ENCODE measurements around the gene DACH2.

DACH2 gene

DNA sequence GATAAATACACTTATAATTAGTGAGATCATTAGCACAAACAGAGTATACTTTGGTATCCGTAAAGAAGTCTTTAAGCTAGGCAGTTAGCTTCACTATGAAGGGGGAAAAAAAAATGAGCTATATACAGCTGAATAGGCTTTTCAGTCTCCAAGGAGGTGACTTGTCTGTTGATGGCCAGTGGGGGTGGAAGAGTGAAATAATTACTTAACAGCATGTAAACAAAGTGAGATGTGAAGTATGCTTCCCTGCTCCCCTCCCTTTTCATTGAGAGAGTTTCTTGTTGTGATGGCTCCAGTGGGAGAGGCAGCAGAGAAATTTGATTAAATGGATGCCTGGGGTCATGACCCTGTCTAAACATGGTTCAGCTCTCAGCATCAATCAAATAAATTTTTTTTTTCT, 180.9 kb downstream of the DACH2 start:
- no peak for DNase-seq

DNA sequence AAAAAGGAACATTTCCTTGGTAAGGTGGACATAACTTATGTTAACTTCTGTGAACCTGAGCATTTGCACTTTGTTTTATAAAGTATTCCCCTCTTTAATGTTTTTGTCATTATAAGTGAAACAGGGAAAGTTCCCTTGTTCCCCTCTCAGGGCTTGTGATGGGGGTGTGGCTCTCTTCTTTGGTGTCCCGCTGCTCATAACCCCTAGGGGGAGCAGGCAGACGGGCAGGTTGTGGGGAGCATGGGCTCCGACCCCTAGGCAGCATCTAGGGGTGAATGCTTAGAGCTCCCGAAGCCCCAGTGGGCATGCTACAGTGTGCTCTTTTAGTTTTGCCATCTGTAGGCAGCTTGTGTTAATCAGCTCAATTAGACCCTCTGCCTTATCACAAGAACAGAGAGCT, 200.4 kb downstream of the DACH2 start:
- DNase-seq, result no peak

DNA sequence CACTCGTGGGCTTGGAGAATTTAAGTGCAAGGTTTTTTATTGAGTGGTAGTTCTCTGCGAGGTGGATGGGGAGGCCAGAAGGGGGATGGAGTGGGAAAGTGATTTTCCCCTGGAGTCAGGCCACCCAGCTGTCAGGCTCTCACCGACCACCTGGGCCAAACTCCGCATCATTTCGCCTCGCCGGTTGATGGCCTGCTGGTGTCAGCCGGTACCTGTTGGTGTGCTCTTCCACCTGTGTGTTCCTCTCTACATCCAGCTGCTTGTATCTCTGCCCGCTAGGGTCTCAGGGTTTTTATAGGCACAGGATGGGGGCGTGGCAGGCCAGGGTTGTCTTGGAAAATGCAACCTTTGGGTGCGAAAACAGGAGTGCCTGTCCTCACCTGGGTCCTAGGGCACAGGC, 200.9 kb downstream of the DACH2 start:
- DNase-seq, result no peak

DNA sequence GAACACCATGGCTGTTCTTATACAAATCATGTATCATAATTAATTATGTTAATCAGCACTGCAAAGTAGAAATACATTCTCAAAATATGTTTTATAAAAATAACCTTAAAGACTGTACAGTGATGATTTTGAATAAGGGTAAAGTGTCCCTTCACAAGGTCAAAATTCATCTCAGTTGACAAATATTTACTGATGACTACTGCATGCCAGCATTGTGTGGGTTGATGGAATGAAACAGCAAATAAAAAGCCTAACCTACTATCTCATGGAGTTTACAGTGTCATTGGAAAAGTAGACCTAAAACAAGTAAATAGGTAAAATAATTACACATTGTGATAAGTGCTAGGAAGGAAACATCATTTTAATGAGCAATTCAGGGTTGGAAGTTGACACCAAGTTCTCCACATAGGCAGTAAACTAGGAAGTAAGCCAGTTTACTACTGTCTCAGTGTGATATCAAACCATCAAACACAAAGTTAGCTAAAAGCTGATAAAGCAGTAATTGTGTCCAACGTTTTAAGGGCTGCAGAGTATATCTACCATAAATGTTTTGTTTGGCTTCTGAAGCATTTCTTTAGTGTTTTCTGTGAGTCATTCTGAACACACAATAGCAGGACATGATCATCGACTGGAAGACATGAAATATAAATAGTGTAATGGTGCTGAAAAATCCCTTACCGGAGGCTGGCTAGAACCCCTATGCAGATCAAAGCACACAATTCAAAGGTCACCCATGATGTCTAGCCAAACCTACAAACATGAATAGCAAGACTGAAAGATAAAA, 221.8 kb downstream of the DACH2 start:
- no peak for DNase-seq

DNA sequence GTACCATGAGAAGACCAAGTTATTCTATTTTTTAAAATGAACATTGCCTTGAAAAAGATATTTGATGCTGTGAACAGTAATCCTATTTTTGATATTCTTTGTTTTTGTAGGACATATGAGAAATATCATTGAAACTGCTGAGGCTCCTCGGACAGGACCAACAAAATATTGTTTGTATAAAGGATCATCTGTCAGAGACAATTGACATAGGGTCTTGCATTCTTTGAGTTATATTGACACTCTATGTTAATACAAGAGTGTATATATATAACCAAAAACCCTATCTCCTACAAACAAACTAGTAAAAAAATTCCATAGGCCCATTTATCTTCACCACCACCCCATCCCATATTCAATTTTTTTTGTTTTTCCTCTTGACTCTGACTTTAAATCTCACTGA, 222.7 kb downstream of the DACH2 start:
- no peak for DNase-seq

DNA sequence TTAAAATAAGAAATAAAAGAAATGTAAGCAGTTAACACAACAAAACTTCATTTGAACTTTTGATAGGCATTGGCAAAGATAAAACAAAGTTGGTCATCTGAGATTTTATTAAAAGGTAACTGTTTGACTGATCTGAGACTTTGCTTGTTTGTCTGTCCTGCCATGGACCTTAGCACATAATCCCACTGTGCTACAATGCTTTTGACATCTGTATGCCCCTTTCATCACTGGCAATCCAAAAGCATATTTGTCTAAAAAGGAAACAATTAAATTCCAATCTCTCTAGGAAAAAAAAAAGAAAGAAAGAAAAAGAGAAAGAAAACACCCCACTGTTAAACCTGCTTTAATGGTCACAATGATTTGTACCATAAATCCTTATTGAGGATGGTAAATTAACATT, 231.0 kb downstream of the DACH2 start:
- DNase-seq, result no peak

DNA sequence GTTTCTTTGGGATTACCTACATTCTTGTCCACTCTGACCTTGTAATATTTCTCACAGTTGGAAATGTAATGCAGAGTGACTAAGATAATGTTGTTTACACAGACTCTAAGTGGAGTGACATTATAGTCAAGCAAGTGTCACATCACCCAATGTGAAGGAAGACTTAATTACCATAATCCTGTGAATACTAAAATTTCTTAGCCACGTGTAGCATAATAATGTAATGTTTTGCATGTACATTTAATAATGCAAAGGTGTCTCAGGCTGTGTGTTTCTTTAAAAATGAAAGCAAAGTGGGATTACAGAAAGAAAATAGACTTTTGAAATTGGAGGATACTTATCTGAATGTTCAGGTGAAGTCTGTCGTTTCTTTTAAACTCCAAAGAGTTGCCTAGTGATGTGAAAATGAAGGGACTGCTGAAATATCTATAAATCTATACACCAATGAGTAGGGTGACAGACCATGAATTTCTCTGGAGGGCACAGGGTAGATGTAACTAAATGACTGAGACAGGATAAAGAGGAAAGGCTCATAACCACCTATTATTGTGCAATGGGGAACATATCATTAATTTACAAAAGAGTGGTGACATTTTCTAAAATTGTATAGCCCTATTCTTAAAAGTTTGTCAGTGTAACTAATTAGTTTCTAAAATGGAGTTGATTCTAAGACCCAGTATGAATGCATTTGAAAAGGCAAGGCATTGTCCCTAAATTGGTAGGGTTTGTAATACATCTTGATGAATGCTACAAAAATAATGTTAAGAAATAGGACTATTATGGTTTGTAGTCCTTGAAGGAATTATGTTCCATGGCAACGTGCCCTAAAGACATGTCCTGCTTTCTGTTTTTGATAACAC, 235.7 kb downstream of the DACH2 start:
- DNase-seq, result no peak

DNA sequence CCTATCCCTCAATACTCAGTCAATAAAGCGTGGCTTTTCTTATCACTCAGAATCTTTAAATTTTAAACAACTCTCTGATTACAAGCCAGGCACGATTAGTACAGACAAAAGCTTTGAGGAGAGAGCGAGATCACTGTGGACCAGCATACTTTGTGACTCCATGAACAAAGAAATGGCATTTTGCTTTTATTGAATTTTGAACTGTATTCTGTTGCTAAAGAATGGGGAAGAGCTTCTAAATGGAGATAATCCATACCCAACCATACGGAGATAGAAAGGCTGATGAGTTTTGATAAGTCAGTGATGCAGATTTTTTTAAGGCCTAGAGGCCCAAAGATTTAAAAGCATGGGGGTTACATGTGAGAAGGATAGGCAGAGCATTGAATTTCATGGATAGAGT, 259.1 kb downstream of the DACH2 start:
- no peak for DNase-seq

DNA sequence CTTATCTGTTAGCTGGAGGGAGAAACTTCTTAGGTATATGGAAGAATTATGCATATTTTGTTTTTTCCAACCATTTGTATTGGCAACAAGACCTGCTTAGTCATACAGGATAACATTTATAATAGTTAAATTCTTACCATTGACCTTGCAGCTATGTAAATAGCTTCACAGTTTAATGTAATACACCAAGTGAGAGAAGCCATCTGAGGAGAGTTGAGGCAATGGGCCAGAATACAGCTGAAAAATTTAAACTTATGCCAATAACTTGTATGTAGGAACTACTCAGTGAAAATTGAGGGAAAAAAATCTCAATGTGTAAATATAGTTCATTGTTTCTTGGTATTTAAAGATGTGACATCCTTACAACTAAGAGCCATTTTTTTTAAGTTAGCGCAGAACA, 273.5 kb downstream of the DACH2 start:
- no peak for DNase-seq

DNA sequence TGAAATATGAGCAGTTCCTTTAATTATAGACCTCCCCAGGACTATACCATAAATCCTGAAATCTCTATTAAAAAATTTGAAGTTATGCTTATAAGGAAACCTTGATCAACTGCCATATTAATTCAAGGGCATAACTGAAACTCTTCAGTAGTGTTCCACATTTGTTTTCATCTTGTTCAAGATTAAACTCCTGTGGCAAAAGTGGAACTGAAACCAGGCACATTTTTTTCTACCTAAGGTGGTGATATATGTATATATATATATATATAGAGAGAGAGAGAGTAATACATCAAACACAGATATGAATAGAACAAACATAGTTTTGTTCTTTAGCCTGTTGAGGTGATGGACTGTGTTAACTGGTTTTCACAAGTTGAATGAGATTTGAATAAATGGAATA, 287.9 kb downstream of the DACH2 start:
- DNase-seq, result no peak

DNA sequence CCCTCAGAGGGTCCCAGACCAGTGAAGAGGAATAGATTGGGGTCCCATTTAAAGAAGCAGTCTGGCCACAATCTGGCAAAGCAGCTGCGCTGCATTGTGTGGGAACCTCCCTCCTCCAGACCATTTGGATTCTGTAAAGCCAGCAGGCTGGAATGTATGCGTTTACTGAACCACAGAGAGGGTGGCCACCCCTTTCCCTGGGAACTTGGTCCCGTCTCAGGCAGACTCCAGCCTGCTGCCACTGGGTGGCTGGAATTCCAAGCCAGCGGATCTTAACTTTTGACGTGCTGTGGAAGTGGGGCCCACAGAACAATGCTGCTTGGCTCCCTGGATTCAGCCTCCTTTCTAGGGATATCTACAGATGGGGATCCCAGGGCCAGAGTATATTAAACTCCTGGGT, 307.2 kb downstream of the DACH2 start:
- DNase-seq, result no peak

DNA sequence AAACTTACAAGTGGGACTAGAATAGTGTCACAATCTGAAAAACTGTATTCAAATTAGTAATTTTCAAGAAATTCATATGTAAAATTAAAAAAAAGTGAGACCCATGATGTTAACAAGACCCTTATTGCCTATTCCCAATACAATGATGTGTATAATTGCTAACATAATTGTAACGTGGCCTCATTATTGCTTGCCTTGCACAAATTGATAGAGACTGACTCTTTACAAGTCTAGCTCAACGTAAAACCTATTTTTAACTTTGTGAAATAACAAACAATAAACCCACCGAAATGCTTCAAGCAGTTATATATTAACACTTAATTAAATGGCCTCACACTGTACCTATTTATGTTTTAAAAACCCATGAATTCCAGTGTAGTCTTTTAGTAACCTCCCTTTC, 312.5 kb downstream of the DACH2 start:
- DNase-seq, result no peak

DNA sequence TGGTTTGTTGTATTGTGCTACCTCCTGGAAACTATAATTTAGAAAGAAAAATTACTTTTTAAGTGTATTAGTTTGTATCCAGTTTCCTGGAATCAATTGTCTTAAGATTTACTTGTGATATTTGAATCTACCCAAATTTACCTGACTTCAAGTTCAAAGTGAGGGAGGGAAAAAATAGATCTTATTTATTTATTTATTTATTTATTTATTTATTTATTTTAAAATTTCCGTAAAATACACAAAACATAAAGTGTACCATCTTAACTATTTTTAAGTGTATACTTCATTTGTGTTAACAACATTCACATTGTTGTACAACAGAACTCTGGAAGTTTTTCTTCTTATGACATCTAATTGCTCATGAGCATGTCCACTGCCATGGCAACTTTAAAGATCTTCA, 356.0 kb downstream of the DACH2 start:
- DNase-seq, result no peak

DNA sequence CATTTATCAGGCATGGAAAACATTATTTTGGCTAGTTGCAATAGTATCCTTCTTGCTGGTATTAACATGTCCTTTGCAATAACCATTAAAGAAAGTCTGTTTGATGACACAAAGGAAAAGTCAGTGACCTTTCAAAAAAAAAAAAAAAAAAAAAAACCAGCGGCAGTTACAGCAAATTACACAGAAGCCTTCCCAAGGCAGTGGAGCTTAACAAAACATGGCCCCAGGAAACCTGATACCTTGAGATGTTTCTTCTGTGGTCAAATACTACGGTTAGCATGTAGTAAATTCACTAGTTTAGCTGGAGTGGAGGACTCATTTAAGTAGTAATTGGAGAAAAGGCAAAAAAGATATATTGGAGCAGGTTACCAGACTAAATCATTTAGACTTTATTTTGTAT, 359.1 kb downstream of the DACH2 start:
- no peak for DNase-seq

DNA sequence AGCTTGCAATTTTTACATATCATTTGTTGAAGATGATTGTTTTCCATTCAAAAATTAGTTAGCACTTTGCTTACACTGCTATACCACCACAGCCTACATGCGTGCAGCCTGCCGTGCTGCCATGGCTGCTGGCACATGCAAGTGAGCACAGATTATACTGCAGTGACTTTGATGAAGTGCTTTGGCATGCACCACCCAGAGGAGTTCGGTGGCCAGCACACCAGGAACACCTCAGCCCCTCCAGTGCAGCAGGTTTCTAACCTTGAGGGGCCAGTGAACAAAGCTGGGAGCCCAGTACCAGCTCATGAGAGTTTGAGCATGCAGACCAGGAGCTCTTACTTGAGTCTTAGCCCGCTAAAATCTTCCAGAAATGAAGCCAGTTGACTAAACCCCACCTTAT, 431.5 kb downstream of the DACH2 start:
- DNase-seq, result no peak

DNA sequence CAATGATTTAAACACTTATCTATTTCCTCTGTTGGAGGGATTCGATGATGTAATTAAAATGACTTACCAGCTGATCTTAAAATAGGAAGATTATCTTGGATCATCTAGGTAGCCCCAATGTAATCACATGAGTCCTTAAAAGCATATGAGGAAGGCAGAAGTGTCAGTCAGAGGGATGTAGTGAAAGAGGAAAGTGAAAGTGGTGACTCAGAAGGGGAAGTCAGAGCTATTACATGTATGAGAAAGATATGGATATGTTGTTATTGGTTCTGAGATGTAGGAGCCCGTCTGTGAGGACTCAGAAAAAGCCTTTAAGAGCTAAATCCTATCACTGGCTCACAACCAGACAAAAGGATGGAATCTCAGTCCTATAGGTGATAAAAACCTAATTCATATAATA, 456.4 kb downstream of the DACH2 start:
- no peak for DNase-seq

DNA sequence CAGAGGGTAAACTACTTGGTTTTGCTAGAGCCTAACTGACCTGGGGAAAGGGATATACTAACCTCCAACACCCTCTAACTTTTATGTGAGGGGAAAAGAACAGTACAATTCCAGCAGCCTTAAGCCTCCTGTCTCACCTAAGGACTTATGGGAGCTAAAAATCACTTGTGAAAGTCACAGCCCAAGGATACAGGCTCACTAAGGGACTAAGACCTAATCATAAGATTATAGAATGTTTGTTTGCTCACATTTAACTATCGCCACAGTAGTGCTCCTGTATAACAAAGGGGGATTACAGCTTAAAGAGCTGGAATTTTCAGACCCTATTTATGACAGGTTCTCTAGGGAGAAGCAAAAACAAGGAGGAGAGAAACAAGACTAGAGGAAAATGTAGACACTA, 548.7 kb downstream of the DACH2 start:
- DNase-seq, result no peak

DNA sequence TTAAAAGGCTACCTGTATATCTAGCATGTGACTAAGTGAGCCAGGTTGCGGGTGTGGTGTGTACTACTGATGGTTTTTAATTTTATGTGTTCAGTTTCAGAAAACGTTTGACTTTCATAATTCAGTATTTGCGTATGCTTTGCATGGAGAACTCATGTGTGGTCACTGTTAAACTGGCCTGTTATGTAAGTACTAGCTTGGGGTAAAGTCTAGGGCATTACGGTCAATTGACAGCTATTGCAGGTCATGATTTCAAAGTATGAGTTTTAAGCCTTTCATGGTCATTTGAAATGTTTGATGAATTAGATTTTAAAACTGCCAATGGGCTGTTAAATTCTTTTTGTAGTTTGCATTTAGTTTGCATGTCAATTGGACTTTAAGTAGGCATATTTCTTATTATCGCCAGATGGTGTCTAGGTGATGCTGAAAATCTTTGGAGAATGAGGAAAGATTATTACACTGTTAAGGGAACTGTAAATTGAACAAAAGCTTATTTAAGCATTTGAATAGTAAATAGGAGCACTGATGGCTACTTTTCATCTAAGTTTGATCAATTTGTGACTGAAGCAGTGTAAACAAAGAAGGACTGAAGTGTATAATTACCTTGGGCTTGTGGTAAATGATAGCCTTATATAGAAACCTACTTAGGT, 563.4 kb downstream of the DACH2 start:
- DNase-seq, result no peak

DNA sequence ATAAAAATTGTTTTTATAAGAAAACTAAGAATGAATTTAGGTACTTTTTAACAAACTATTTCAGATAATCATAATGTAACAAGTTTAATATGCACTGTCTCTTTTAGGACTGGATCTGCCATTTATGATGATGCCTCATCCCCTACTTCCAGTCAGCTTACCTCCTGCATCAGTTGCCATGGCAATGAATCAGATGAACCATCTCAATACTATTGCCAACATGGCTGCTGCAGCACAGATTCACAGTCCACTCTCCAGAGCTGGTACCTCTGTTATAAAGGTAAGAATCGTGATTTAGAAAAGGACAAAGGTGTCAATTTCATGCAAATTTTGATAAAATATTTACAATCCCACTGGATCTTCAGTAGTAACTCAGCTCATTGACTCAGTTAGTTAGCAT, 566.2 kb downstream of the DACH2 start:
- DNase-seq, result no peak

DNA sequence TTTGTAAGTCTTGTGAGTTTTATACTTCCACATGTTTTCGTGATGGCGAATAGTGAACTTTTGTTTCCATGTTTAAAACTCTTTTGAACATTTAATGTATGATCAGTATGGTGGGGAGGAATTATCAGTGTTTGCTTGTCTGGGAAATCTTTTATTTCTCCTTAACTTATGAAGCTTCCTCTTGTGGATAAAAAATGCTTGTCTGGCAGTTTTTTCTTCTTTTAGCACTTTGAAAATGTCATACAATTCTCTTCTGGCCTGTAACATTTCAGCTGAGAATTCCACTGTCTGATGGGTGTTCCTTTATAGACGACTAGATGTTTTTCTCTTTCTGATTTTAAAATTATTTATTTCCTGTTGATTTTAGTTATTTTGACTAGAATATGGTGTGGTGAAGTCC, 576.0 kb downstream of the DACH2 start:
- no peak for DNase-seq

DNA sequence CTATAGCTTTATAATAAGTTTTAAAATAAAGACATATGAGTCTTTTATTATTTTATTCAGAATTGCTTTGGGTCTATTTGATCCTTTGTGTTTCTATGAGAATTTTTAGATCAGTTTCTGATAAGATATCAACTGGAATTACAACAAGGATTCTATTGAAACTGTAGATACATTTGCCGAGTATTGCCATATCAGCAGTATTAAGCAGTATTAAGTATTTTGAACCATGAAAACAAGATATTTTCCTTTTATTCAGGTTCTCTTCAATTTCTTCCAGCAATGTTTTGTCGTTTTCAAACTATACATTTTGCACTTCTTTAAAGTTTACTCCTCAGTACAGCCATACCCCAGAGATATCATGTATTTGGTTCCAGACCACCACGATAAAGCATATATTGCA, 598.8 kb downstream of the DACH2 start:
- no peak for DNase-seq

DNA sequence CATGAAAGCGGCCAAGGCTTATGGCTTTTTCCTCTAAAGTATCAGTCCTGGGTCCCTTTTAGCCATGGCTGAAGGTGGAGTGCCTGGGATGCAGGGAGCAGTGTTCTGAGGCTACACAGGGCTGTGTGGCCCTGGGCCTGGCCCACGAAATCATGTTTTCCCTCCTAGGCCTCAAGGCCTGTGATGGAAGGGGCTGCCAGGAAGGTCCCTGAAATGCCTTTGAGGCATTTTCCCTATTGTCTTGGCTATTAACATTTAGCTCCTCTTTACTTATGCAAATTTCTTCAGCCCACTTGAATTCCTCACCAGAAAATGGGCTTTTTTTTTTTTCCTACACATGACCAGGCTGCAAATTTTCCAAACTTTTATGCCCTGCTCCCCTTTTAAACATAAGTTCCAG, 657.0 kb downstream of the DACH2 start:
- DNase-seq, result no peak

DNA sequence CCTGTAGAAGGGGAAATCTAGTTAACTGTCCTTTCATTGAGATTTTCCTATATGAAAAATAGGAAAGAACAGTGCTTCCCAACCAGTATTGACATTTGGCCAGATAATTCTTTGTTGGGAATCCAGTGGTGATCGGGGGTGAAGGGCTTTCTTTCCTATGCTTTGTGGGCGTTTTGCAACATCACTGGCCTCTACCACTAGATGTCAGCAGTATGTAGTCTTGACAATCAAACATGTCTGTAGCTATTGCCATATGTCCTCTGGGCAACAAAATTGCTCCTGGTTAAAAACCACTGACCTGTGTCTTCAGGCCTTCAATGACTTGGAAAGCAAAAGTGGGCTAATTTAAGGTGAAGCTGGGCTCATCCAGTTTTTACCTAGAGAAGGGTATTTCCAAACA, 658.5 kb downstream of the DACH2 start:
- DNase-seq, result no peak

DNA sequence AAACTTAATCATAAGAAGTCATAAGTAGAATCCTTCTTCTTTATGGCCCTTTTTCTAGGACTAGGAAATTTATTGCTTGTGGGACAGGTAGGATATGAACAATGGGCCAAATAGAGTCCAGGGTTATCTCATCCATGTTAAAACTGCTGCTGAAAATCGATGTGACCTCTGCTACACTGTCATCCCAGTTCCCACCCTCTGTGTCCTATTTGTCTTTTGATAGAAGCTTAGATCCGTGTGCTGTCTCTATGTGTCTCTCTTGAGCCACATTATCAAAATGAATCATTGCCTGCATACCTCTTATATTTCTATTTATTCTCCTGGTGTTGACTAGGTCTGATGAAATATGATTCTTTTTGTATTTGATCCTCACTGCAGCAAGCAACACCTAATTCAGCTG, 661.4 kb downstream of the DACH2 start:
- no peak for DNase-seq
